ENCODE data around the gene SOX5. TPM values are rescaled to one million over a fixed set of nuclear protein-coding genes. Genes with fewer than 3 reads are reported as not detected.

The SOX5 gene
- not detected in 5 replicates for total RNA-seq (2022; extraction: Qiagen RNA extraction; ENCODE audit: low read depth)

GRCh38 chr12:23949348-23950209 lies at the start of gene SOX5:
Gene SOX5, minus strand, starts transcription at chr12:23949670. Its CDS starts 69 bp downstream, at chr12:23949601.

All from A549 treated with ZK216348 at 1 μM for 4 hours (cell line).